Central memory CD4-positive, alpha-beta T cell (primary cell): Measurements from ENCODE around the gene BPIFB4.

Experiments
- DNase-seq: peaks from one replicate; pipeline ENCODE4 v3.0.0; 2022

Gene BPIFB4

GRCh38 chr20:33062105-33062824, 17.2 kb upstream of the BPIFB4 start:
- no peak for DNase-seq

DNA sequence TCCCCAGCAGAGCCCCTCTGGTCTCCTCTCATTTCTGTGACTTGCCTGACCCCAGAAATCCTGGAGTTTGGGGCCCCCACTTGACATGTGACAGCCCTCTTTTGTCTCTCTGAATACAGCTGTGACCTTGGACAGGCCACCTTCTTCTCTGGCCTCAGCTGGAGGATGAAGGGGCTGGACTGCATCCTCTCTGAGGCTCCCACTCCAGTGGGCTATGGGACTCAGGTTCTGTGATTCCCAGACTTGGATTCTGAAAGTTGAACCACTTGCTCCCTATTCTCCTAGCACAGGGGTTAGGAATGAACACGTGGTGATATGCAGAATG, 16.7 kb upstream of the BPIFB4 start:
- no peak for DNase-seq

GRCh38 chr20:33063271-33063670, 16.2 kb upstream of the BPIFB4 start:
- no peak for DNase-seq

DNA sequence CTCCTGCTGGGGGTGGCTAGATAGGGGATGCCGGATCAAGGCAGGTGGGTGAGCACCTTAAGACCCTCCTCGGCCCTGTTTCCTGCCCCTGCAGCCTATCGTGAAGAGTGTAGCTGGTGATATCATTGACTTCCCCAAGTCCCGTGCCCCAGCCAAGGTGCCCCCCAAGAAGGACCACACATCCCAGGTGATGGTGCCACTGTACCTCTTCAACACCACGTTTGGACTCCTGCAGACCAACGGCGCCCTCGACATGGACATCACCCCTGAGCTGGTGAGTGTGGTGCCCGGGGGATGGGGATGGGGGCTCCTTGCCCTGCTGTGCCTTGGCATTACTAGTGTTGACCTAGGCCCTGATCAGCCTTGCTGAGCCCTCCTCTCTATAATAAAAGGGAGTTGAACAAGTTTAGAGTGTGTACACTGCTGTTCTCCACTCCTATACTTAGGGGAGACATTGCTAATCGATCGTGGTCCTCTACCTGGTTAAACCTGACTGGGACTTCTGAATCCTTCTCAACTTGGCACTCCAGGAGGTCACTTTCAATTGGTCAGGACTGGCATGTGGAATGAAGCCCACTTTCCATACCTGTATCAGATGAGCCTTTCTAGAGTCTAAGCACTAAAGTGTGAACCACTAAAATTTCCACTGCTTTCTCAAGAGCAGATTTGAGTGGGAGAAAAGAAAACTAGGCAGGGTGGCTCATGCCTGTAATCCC, 14.7 kb upstream of the BPIFB4 start:
- no peak for DNase-seq

GRCh38 chr20:33065785-33066184, 13.7 kb upstream of the BPIFB4 start:
- DNase-seq, result no peak

GRCh38 chr20:33067806-33068205, 11.6 kb upstream of the BPIFB4 start:
- DNase-seq, result no peak

DNA sequence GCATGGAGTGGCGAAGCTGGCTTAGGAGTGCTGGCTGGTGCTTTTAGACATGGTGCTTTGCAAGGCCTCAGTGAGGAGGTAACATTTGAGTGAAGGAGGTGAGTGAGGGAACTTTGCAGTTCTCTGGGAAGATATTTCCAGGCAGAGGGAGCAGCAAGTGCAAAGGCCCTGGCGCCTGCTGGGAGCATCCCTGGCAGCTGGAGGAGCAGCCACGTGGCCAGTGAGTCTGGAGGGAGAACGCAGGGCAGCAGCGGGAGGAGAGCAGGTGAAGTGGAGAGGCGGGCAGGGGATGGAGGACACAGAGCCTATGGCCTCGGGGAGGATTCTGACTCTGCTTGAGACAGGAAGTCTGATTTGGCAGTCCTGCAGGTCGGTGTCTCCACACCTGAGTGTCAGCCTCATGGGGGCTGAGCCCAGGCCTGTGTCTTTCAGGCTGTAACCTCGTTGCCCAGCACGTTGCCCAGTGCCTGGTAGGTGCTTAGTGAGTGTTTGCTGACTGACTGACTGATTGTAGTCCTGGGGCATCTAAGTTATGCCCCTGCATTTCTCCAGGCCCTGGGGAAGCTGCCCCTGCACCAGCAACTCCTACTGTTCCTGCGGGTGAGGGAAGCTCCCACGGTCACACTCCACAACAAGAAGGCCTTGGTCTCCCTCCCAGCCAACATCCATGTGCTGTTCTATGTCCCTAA, 11.0 kb upstream of the BPIFB4 start:
- no peak for DNase-seq

- DNase-seq, result no peak
Observed at GRCh38 chr20:33069673-33070072, 9.8 kb upstream of the BPIFB4 start.

- DNase-seq, result no peak
Observed at GRCh38 chr20:33070111-33071053, 9.1 kb upstream of the BPIFB4 start.

DNA sequence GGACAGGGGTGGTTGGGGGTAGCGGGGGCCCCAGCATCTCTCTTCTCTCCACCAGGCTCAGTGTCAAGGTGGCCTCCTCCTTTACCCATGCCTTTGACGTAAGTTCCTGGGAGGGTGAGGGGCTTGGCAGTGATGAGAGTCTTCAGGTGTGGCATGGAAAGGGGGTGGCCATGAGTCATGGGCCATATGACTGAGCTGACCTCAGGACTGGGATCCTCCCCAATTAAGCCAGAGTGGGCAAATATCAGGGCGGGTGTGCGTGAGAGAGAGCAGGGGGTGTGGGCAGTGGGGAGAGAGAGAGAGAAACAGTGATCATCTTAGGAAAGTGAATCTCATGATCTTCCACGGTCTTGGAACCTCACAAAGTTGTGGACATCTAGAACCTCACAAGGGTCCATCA, 8.2 kb upstream of the BPIFB4 start:
- no peak for DNase-seq

DNA sequence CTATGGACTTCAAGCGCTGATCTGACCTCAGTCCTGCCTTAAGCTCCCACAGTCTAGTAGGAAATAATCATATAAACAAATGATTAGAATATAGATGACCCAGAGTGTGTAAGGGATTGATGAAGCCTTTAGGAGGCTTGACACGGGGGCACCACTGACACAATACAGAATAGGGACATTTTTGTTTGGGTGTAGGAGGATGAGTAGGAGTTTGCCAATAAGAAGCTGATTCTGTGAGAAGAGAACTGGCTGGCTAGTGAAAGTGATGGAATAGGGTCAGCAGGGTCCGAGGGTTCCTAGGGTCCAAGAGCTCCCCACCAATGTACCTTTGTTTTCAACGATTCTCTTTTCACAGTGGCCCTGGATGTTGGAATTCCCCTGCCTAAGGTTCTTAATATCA, 7.1 kb upstream of the BPIFB4 start:
- no peak for DNase-seq

GRCh38 chr20:33072813-33073212, 6.6 kb upstream of the BPIFB4 start:
- DNase-seq, result no peak

DNA sequence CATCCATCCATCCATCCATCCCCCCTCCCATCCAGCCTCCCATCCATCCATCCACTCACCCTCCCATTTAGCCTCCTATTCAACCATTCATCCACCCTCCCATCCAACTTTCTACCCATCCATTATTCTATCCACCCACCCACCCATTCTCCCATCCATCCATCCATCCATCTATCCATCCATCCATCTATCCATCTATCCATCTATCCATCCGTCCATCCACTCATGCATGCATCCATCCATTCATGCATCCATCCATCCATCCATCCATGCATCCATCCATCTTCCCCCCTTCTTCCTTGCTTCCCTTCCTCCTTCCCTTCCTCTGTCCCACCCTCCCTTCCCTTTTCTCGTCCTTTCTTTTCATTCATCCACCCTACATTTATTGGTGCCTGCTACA, 4.8 kb upstream of the BPIFB4 start:
- no peak for DNase-seq

DNA sequence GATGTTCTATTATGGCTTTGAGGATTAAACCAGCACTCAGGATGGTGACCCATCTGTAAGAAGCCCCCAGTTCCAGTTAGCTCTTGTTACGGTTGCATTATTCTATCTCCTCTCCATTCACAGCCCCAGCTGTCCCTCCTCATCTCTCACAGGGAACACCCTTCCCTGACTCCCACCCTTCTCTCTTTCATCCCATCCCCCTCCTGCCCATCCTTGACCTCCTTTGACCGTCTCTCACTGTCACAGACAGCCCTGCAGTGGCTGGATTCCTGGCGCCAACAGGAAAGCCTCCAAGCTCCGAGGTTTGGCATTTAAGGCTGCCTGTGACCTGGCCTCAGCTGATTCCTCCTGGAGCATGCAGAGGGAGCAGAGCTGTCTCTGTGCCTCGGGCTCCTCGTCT, 4.2 kb upstream of the BPIFB4 start:
- no peak for DNase-seq

- DNase-seq, result no peak
Observed at GRCh38 chr20:33076662-33077372, 2.6 kb upstream of the BPIFB4 start.

DNA sequence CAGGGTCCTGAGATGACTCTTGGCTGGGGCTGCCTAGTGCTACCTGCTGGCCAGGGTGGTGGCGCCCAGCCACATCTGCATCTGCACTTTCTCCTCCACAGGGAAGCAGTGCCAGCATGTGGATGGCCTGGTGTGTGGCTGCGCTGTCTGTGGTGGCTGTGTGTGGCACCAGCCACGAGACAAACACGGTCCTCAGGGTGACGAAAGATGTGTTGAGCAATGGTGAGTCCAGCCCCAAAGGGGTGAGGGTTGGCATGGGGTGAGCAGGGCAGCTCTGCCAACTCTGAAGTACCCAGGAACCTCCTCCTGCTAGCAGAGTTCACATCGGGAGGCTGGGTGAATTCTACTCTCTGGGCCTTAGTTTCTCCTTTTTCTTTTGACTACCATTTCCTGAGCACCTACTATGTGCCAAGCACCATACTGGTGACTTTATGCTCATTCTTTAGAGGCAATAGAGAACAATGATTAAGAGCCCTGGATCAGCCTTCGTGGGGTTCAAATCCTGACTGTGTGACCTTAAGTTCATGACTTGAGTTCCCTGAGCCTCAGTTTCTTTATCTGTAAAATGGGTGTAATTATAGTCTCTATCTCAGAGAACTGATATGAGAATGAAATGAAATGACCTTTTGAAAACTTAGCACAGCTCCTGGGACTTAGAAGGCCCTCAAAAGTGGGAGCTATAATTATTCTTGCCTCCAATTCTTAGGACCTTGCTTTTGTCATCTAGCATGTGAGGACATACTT, 2.1 kb downstream of the BPIFB4 start:
- no peak for DNase-seq

DNA sequence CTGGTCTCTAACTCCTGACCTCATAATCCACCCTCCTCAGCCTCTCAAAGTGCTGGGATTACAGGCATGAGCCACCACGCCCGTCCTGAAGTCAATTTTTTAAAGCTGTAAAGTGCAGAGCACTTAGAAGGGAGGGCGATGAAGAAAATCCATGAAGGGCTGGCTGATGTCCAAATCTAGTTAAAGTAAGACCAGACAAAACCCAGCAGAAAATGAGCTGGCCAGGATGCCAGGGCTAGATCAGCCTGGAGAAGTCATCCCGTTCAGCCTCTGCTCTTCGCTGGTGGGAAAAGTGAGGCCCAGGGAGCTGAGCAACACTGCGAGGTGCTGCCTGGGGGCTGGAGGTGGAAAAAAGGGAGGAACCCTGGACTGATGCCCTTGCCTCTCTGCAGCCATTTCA, 3.1 kb downstream of the BPIFB4 start:
- DNase-seq, result no peak

DNA sequence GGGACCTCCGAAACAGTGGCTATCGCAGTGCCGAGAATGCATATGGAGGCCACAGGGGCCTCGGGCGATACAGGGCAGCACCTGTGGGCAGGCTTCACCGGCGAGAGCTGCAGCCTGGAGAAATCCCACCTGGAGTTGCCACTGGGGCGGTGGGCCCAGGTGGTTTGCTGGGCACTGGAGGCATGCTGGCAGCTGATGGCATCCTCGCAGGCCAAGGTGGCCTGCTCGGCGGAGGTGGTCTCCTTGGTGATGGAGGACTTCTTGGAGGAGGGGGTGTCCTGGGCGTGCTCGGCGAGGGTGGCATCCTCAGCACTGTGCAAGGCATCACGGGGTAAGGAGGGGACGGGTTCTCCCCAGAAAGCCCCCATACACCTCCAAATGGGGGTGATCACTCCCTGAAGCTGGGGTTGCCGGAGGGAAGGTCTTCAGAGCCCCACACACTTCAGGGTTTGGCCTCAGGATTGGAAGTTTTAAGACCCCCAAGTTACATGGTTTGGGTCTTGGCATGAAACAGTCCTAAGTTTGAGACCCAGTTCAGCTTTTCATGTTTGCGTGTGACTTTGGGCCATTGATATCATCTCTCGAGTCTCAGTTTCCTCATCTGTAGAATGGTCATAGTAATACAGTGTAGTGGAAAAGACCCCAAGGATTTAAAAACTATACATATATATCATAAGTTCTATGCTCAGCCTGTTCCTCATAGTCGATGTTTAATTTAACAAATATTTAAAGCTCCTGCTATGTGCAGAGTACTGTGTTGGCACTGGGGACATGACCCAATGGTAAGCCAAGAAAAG, 4.3 kb downstream of the BPIFB4 start:
- DNase-seq, result no peak

GRCh38 chr20:33084722-33085121, 5.3 kb downstream of the BPIFB4 start:
- DNase-seq, result no peak

- no peak for DNase-seq
Observed at GRCh38 chr20:33086052-33086722, 6.7 kb downstream of the BPIFB4 start.
